ENCODE measurements around the gene BTBD10.

Gene BTBD10

GRCh38 chr11:13338019-13338426, 125.0 kb downstream of the BTBD10 start:
- DNase-seq = no peak
